Testis (tissue), 2 donors: ENCODE measurements around the gene NLRP6.

Experiments used
- POLR2A ChIP-seq: fragments of 450-650 bp; IDR thresholded peaks from one replicate; pipeline ENCODE4 v1.6.1; 2017; ENCODE audit warnings: antibody characterized with exemption, mild to moderate bottlenecking, moderate library complexity
- TF ChIP-seq, protein P1 (sequence below), 3 experiments: fragments of 450-650 bp in 2 of 3; fragments of 200-600 bp in 1 of 3; sonication (generic) in 1 of 3; IDR thresholded peaks; one replicate each; pipeline ENCODE4 v1.5.1; 2016 to 2019; ENCODE audit warnings: antibody characterized with exemption in 3 of 3, mild to moderate bottlenecking in 2 of 3, moderate library complexity in 1 of 3

DNA sequence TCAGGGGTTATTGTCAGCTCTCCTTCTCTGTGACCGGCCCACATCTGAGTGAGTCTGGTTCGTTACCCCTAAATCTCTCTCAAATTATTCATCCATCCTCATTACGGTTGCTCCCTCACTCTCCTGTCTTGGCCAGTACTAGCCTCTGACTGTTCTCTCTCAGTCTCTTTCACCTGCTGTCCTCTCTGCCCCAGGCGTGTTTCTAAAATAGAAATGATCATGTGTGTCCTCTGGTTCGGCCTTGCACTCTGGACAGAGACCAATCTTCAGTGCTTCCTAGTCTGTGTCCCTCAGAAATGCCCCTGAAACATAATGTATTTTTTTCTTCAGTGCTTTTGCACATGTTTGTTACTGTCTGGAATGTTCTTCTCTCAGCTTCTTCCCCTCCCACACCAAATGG lies 36.6 kb upstream of the NLRP6 start:
- TF ChIP-seq, protein P1, sequence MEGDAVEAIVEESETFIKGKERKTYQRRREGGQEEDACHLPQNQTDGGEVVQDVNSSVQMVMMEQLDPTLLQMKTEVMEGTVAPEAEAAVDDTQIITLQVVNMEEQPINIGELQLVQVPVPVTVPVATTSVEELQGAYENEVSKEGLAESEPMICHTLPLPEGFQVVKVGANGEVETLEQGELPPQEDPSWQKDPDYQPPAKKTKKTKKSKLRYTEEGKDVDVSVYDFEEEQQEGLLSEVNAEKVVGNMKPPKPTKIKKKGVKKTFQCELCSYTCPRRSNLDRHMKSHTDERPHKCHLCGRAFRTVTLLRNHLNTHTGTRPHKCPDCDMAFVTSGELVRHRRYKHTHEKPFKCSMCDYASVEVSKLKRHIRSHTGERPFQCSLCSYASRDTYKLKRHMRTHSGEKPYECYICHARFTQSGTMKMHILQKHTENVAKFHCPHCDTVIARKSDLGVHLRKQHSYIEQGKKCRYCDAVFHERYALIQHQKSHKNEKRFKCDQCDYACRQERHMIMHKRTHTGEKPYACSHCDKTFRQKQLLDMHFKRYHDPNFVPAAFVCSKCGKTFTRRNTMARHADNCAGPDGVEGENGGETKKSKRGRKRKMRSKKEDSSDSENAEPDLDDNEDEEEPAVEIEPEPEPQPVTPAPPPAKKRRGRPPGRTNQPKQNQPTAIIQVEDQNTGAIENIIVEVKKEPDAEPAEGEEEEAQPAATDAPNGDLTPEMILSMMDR (IDR thresholded peaks at IDR 0.05): no peak
- TF ChIP-seq POLR2A: no peak
